Hindlimb muscle (tissue), 1 donor: ENCODE results near the gene TRPC4. TPM values are rescaled to one million over a fixed set of nuclear protein-coding genes. Genes with fewer than 3 reads are reported as not detected.

ENCODE experiments used
- DNase-seq: peaks from one replicate; pipeline ENCODE4 v3.0.0-alpha.2; 2013
- polyA plus RNA-seq: library from polyadenylated mRNA; unstranded; fragments of 120-200 nt; gene quantifications from one replicate; pipeline ENCODE4 v1.2.1, GENCODE V29; 2013; ENCODE audit not compliant: insufficient read length

The TRPC4 gene
- polyA plus RNA-seq, 1 donor, result 1.4 TPM

DNA sequence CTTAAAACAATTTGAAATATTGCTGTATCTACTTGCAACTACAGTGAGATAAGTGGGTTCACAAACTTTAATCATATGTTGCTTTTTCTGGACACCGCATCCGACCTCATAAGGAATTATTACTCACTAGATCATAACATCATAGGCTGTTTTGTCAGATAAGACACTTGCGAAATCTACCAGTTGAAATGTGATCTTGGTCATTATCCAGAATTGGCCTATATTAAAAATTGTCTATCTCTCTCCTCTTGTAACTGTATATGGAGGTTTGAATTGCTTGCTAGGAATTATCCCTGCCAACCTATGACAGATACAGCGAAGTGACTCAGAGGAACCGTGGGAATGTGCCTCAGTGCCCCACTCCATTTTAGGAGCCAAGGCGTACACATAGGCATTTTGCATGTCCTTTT is 154.0 kb downstream of the TRPC4 start:
- no peak for DNase-seq

DNA sequence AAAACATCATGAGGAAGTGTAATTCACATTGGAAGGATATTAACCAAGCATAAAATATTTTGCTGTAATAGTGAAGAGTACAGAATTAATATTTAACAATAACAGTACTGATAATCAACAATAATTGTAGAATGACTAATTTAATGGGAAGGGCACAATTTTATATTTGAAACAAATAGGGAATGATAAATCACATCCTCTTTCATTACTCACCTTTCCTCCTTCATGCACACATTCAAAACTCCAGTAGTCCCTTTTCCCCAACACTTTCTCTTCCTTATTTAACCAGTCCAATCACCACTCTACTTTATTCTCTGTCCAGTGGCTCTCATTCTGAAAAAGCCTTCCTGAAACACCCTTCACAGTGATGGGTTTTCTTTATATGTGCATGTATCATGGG is 160.3 kb downstream of the TRPC4 start:
- no peak for DNase-seq

DNA sequence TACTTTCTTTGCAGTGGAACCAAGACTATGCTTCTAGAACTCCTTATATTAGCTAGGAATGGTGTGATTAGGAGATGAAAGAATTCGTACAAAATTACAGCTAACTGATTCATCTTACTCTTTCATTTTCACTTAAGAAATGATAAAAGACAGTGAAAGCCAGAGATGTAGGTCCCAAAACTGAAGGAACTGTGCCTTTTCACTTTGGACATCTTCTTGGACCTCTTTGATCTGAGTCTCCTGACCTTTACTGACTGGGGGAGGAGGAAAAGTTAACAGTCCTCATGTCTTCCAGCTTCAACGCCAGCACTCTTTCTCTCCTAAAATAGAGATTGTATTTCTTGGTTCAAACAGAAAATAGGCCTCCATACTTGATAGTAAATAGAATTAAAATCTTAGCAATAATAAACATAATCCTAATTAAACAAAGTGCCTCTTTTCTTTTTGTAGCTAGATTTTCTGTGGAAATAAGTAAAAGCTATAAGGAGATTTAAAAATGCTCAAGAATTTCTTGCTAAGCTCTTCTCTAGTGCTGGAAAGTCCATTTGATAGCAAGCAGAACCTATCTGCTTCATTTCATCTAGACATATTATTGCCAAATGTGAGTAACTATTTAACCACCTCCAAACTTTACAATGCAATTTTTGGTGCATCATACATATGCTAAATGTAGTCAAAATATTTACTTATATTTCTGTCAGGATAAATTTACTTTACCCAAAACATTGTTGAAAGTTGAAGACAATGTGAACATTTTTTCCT is 161.7 kb downstream of the TRPC4 start:
- no peak for DNase-seq

DNA sequence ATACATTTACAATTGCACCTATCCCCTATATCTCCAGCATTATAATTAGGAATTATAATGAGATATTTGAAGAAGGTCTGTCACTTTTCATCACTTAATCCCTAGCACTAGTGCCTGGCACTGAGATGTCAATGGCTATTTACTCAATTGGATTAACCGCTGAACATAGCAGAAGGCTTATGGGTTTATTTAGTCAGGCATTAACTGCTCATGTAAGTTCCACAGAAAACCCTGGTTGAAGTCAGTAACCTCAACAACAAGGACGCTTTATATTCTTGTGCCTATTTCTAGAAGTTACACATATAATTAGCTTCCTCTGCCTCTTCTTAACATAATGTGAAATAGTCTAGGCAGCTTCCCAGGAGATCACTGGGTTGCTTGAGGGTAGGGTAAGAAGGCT is 163.5 kb downstream of the TRPC4 start:
- DNase-seq, result no peak

DNA sequence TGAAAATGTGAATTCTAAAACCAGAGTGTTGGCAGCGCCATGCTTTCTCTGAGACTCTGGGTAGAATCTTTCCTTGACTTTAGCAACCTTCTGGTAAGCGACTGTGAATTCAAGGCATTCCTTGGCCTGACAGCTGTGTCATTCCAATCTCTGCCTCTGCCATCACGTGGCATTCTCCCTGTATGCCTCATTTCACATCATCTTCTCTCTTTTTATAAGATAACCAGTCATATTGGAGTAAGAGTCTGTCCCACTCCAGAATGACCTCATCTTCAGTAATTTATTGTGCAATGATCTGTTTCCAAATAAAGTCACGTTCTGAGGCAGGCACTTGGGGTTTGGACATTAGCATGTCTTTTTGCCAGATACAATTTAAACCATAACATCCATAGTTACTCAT is 167.6 kb downstream of the TRPC4 start:
- DNase-seq, result no peak

DNA sequence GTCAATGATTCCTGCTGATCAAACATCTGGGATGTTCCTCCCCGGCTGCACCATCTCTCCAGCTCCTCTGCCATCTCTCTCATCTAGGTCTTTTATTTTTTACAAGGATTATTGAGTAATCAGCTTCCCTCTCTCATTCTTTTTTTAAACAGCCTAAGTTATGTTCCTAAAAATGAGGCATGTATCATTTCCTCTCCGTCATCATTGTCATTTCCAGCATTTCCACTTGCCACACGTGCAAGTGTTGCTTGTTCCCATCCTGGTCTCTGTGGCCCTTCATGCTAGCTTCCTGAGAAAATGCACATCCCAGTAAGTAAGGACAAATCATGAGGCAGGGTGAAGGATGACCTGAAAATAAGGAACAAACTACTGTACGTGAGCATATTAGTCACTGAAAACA is 168.3 kb downstream of the TRPC4 start:
- DNase-seq, result no peak

DNA sequence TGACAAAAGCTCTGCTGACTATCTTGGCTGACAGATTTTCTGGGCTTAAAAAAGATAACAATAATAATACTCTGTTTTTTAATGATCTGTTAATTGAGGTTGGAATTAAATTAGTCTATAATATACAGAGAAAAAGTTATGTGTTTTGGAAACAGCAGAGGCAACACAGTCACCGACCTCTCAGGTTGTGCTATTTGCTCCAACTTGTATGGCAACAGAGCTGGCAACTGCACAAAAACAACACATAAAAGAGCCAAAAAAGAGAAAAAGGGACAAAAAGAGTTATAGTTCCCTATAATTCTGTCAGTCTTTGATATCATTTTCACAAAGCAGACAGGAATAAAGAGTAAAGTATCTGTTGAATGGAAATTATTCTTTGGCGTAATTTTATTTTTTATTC is 168.7 kb downstream of the TRPC4 start:
- no peak for DNase-seq

DNA sequence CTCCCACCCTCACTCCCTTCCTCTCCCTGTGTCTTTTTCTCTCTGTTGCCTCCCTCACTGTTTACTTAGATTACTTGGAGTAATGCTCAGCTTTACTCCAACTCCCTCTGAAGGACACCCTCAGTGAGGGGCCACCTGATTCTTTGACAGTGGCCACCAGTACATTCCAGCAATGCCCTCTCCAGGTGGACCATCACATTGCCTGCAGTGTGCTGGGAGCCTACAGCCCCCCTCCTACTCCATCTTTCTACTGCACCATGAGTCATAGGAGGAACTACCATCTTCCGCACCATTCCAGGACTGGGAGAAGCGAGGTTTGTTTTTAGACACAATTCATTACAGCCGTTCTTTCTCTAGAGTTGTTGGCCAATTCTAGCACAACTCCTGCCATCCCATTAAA is 174.4 kb downstream of the TRPC4 start:
- DNase-seq, result no peak

DNA sequence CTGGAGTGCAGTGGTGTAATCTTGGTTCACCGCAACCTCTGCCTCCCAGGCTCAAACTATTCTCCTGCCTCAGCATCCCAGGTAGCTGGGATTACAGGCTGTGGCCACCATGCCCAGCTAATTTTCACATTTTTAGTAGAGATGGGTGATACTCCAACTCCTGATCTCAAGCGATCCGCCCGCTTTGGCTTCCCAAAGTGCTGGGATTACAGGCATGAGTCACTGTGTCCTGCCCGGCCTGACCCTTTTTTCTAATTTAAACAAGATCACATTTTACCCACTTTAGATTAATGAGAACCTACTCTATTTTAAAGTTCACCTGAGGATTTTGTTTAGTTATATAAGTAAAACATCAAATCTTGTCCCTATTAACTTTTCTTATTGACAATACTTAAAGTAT is 179.2 kb downstream of the TRPC4 start:
- no peak for DNase-seq

DNA sequence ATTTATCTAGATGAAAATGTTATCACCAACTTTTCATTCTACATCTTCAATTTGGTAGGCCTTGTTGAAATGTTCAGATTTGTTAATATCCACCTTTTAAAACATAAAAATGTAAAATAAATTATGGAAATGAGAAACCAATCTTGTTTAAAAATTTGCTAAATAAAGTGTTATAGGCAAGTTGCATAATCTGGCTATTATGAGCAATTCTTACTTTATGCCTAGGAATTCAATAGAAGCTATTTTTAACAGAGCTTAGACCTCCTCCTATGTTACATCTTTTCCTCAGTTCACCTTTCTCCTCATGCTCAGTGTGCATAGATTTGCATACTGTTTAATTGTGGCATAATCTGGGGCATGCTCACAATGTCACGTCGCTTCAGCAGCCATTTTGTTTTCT is 183.1 kb downstream of the TRPC4 start:
- no peak for DNase-seq

DNA sequence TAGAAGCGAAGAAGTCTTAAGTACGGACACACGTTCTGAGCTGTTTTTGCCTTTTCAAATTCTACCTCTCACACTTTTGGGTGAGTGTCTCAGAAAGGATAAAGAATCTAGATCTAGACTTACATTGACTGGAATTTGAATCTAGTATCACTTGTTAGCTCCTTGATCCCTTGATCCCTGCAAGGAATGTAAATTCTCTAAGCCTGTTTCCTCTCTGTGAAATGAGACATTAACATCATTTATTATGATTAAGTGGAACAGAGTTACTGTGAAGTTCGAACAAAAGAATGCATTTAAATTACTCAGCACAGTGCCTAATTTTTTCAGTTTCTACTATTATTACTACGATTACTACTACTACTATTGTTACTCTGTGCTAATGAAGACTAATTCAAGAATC is 184.4 kb downstream of the TRPC4 start:
- no peak for DNase-seq

DNA sequence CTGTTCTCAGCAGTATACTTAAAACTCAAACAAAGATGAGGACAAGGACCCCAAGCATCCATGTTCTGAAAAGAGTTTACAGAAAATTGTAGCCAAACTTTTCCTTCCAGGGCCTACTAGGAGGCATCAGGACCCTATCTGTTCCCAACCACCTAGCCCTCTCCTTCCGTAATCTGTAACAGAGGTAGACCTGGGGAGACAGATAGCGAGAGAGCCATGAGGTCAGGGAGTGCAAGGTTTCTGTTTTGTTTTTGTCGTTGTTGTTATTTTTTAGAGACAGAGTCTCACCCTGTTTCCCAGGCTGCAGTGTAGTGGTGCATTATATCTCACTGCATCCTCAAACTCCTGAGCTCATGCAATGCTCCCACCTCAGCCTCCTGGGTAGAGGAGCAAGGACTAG is 187.1 kb downstream of the TRPC4 start:
- DNase-seq, result no peak

DNA sequence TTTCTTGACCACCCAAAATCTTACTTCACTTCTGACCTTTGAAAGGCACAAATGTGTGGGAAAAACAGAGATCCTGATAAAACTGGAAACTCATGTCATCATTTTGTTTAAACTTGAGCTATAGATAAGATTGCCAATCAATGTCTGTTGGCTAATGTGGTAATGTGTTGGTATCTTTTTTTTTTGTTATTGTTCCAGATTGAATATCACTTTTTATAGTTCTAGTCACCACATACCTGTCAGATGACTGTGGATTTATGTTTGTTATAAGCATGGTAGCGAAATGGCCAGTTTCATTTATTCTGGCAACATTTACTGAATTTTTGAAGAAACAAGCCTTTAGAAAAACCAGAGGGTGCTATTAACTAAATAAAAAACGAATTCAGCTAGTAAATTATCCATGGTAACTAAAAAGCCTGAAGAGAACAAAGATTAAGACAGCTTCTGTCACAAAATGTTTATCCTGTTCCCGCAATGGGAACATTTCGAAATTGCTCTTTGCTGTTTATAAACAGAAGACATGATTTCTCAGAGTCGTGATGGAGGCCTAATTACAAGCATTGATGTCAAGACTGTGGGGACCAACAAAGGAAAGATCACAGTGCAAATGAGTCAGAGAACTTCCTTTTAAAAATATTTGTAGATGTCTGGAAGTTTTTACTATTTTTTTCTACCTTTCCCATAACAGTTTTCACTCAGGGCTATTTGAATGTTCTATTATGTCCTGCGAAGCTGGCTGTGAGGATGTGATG is 188.1 kb downstream of the TRPC4 start:
- DNase-seq, result no peak

DNA sequence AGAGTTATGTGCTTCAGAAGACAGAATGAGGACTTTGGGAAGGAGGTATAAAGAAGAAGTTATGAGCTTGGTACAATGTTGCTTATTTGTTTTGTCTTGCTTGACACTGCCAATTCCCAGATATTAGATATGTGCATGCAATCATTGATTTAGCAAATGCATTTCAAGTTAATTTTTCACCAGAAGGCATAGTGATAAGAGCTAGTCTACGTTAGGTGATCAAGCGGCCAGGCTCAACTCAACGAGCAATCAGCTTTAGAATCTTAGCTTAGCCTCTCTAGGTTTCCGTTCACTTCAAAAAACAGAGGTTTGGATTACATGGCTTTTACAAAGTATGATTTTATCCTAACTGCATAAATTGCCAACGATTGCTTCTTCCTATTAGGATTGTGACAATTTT is 189.4 kb downstream of the TRPC4 start:
- no peak for DNase-seq

DNA sequence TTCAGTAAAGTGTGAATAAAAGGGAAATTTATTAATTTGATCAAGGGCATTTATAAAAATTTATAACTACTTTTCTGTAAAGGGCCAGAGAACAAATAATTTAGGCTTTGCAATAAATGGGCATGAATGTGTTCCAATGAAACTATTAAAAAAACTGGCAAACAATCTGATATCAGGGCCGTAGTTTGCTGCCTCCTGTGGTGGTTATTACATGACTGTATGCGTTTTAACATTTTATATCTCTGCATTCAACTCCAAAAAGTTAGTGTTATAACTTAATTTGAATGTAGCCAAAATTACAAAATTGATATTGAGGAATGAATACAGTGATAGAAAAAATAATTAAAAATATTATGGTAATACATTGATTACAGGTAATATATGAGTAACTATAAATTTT is 190.5 kb downstream of the TRPC4 start:
- DNase-seq, result no peak

DNA sequence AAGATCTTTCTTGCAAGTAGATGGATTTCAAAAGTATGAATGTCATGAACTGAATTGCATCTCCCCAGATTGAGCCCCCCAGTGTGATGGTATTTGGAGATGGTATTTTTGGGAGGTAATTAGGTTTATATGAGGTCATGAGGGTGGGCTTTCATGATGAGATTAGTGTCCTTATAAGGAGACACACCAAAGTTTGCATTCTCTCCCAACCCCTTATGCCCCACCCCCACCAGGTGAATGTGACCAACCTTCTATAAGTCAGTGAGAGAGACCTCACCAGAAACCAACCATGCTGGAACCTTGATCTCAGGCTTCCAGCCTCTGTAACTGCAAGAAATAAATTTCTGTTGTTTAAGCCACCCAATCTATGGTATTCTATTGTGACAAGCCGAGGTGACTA is 199.7 kb downstream of the TRPC4 start:
- DNase-seq, result no peak

DNA sequence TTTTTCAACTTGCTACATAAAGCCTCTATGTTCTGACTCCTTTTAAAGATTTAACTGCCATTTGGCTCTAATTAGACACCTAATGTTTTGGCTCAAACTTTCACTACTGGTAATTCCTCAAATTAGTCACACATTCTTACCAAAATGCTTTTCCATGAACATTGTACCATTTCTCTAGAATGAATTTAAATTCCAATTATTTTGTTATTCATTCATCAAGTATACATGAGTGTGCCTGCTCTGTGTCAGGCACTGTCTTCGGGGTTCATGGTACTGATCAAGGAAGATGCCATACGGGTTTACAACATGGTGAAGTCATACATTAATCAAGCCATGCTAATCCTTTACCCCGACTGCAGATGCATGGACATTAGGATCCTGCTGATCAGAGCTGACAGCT is 201.9 kb downstream of the TRPC4 start:
- no peak for DNase-seq

DNA sequence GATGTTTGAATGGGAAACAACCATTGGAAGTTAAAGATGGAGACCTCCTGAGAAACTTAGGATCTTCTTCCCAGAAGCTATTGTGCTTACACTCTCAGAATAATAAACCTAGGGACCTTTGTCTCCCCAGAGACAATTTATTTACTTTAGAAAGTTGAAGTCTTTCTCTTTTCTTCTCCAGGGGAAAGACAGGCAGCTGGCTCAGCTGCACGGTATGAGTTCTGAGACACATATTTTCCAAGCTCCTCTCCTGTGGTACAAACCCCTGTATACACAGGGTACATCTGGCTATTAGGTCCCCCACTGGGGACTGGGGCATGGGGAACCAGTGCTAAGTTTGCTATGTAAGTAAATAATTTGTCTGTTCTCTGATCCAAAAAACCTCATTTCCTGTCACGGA is 203.5 kb downstream of the TRPC4 start:
- DNase-seq, result no peak

DNA sequence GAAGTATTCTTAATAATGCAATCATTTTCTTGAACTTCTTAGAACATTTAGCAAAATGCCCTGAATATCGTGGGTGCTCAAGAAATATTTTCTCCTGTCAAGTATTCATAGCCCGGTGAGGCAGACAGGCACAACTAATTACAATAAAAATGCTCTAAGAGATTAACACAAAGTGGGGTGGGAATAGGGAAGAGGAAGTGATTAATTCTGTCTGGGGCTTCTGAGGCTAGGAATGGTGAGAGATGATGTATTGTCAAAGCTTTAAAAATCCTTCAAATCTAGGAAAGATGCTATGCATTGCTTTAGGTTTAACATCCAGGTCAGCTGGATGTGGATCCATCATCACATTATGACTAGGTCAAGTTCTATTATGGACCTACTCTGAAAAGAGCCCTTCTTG is 204.2 kb downstream of the TRPC4 start:
- no peak for DNase-seq

DNA sequence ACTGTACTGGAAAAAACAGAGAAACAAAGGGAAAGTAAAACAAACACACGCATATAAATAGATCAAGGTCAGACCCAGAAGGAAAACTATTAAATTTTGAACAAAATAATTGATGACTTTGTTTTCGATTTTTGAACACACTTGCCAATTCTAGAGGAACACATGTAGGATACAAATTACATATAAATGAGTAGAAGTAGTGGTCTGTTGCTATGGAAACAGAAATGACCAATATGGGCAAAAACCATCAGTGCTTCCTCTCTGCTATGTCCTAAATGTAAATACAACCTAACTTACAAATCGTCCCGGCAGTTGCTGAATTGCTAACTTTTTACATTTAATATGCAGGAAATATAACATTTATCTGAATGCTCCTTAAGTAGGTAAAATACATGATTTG is 205.8 kb downstream of the TRPC4 start:
- no peak for DNase-seq

DNA sequence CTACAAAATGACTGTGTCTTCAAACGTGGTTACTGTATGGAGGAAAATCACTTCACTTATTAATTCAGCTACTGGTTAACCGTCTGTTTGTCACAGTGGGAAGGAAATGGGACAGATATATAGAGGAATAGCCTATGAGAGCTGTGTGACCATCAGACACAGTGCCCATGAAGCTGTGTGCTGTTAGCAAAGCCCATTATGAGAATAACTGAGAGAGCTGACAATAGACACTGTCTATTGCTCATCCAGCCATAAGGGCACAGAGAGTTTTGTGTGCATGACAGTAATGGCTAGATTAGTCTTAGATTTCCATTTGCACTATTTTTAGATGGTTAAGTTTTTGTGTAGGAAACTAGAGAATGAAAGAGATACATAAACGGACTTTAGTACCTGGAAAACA is 206.9 kb downstream of the TRPC4 start:
- DNase-seq, result no peak

DNA sequence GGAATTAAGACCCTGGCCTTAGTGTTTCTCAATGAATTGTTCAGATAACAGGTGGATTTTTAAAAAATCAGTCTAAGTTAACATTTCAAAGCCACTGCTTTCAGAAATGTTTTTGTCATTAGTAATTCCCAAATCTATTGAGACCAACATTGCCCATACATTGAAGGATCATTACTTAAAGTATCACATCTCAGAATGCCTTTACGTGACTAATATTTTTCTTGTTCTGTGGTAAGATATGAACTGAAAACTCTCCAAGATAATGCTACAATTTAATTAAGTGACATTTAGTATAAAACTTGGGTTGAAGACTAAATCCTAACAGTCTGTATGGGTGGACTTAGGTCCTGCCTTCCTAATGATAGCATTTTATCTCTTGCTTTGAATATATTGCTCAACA is 211.6 kb downstream of the TRPC4 start:
- no peak for DNase-seq

DNA sequence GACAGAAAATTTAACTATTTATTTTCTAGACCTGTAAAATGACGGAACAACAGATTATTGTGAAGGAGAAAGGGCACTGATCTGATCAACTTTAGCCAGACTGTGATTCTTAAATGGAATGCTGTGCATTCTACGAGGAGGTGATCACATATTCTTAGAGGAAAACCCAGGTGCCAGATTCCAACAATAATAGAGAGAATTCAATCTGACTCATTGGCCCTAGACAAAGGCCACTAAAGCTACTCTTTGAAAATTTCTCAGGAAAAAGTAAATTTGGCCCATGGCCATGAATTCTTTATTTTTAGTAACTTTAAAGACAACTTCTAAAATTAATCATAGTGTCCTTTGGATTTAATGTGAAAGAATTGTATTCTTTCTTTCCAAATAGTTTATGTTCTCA is 212.4 kb downstream of the TRPC4 start:
- DNase-seq, result no peak

DNA sequence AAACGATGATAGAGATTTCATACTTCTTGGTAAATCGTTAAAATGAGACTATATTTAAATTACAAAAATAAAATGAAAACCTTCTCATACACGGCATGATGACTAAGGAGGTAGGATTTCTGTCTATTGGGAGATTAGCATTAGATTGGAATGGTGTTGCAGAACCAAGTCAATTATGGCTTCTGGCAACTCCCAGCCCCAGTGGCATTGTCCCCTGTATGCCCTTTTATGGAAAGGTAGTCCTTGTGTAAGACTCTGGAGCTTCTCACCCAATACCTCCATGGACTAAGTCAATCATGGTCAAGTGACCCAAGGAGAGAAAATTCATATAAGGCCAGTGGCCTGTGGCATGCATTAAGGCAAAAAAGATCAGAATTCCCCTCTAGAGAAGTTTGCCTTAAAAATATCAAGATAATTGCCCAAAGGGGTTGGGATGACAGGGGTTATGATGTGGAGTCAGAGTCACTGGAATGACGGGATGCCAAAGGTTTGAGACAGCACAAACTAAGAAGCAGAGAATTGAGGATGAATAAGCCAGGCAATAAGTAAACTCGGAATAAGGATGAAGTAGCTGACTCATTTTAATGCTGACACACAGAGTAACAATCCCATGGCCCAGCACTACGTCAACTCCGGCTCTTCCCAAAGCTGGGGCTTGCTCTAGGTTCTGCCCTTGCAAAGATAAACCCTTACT is 213.2 kb downstream of the TRPC4 start:
- no peak for DNase-seq
